GM12873 (cell line): ENCODE data around the gene PML.

ENCODE experiments used
- CTCF ChIP-seq: IDR thresholded peaks from 2 replicates; pipeline ENCODE4 v1.5.1; 2012; ENCODE audit warnings: low read depth, mild to moderate bottlenecking, moderate library complexity, low read length, control low read depth; ENCODE audit not compliant: insufficient read depth; ENCODE audit errors: missing control alignments

Gene PML

GRCh38 chr15:73949496-73949895 lies 45.0 kb upstream of the PML start:
- TF ChIP-seq CTCF, result no peak

- no peak for TF ChIP-seq CTCF
Measured at GRCh38 chr15:73950479-73950830, 44.1 kb upstream of the PML start.

GRCh38 chr15:73950831-73951561 lies 43.5 kb upstream of the PML start:
- peak; percentile 76 for TF ChIP-seq CTCF

GRCh38 chr15:73951601-73952000 lies 42.9 kb upstream of the PML start:
- no peak for TF ChIP-seq CTCF

GRCh38 chr15:73952171-73952912 lies 42.2 kb upstream of the PML start:
- TF ChIP-seq CTCF, result no peak

GRCh38 chr15:73952913-73953750 lies 41.4 kb upstream of the PML start:
- no peak for TF ChIP-seq CTCF
